Keratinocyte (primary cell): Measurements from ENCODE around the gene TSPAN4.

ENCODE experiments used
- CTCF ChIP-seq, 3 experiments: IDR thresholded peaks in 1 of 3; conservative IDR thresholded peaks in 1 of 3; optimal IDR thresholded peaks in 1 of 3; 2 replicates in 2 of 3; 3 replicates in 1 of 3; pipeline versions ENCODE3 to v1.5.1; 2011; ENCODE audit warnings: low read length in 3 of 3, mild to moderate bottlenecking in 3 of 3, moderate library complexity in 2 of 3, control low read depth in 1 of 3, inconsistent platforms in 1 of 3; ENCODE audit not compliant: insufficient read depth in 2 of 3; ENCODE audit errors: extremely low read depth in 1 of 3
- EZH2 ChIP-seq: IDR thresholded peaks from one replicate; pipeline ENCODE4 v1.6.1; 2012; ENCODE audit warnings: inconsistent platforms, mild to moderate bottlenecking, low read length, moderate library complexity

DNA sequence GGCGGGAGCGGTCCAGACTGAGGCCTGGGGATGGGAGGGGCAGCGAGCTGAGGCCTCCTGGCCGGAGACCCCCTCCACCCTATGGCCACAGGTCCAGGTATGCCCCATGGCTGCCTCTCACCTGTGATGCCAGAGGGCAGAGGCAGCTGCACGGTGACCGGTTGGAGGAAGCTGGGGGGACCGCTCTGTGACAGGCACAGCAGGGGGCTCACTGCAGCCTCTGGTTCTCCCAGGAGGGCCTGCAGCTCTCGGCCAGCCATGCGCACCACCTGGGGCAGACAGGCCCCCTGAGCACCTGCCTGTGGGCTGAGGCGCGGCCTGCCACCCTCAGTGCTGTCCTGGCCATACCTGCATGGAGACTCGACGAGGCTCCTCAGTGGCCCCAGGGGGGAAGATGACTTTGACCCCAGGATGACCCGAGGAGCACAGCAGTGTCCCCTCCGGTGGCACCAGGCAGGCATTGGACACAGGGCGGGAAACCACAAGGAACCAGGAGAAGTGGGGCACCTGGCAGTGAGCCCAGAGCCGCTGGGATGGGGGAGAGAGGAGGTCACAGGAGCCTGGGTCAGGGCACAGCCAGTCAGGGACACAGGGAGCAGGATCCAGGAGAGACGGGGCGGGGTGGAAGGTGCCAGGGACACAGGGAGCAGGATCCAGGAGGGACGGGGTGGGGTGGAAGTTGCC, 41.4 kb upstream of the TSPAN4 start:
- TF ChIP-seq CTCF (optimal IDR thresholded peaks at IDR 0.05 in 1 of 3, IDR thresholded peaks at IDR 0.05 in 1 of 3, conservative IDR thresholded peaks at IDR 0.05 in 1 of 3; ENCODE audit: extremely low read depth in 1 of 3, insufficient read depth in 2 of 3, low read length in 3 of 3) = no peak
- no peak for TF ChIP-seq EZH2
